ENCODE measurements around the gene ANKIB1.

Gene ANKIB1

DNA sequence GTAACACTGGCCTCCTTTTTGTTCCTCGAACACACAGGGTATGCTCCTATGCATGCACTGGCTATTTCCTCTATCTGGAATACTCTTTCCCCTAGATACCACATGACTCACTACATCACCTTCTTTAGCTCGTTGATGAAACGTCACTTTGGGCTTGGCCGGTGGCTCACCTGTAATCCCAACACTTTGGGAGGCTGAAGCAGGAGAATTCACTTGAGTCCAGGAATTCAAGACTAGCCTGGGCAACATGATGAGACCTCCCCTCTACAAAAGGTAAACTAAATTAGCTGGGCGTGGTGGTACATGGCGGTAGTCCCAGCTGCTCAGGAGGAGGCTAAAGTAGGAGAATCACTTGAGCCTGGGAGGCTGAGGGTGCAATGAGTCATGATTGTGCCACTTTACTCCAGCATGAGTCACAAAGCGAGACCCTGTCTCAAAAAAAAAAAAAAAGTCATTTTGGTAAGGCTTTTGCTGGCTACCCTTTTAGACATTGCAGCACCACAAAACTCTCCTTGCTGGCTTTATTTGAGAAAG lies 14.5 kb downstream of the ANKIB1 start:
- DNase-seq = no peak
- in situ Hi-C loops (cut with MboI; ENCODE audit: low pct_unique_long_range_greater_than_20kb, low sequenced_read_pairs) = no loop called here

- in situ Hi-C loops (cut with MboI; ENCODE audit: low pct_unique_long_range_greater_than_20kb, low sequenced_read_pairs) = no loop called here
- no peak for DNase-seq
These were observed 20.9 kb downstream of the ANKIB1 start for GRCh38 chr7:92266415-92267241.

DNA sequence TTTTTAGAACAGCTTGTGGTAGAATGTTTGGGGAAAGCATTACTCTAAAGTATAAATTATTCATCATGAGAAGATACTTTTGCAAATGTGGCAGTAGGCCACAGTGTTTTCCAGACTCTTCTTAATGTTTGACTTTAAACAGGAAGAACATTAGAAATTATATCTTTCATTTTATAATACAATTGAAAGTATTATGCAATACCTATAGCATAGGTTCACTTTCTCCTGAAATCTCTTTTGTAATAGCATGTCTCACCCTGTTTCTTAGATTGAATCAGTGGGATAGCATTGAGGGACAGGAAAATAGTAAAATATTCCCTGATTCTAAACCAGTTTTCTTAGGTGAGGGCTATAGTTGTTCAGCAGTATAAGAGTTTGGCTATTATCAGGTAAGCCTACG lies 23.1 kb downstream of the ANKIB1 start:
- DNase-seq = no peak
- in situ Hi-C loops (cut with MboI; ENCODE audit: low pct_unique_long_range_greater_than_20kb, low sequenced_read_pairs) = no loop called here

DNA sequence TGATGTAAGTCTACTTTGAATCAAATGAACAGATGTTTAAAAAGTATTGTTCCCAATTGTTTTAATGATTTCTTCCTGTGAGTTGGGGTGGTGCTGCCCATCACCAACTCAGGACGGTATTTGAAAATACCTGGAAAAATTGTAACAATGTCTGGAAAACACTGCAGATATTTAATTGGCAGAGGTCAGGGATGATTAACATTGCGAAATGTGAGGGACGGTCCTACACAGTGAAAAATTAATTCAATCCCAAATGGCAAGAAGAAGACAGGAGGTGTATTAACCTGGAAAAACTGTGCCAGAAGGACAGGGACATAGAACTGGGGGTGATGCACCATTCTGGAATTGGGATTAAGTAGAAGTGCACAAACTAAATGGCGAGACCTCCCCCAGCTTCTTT lies 29.6 kb downstream of the ANKIB1 start:
- in situ Hi-C loops (cut with MboI; ENCODE audit: low pct_unique_long_range_greater_than_20kb, low sequenced_read_pairs) = no loop called here
- no peak for DNase-seq

- DNase-seq = no peak
- in situ Hi-C loops (cut with MboI; ENCODE audit: low pct_unique_long_range_greater_than_20kb, low sequenced_read_pairs) = no loop called here
These were observed 30.7 kb downstream of the ANKIB1 start for GRCh38 chr7:92276460-92276864.

- DNase-seq = no peak
- in situ Hi-C loops (cut with MboI; ENCODE audit: low pct_unique_long_range_greater_than_20kb, low sequenced_read_pairs) = no loop called here
These were observed 33.7 kb downstream of the ANKIB1 start for GRCh38 chr7:92279396-92280031.

DNA sequence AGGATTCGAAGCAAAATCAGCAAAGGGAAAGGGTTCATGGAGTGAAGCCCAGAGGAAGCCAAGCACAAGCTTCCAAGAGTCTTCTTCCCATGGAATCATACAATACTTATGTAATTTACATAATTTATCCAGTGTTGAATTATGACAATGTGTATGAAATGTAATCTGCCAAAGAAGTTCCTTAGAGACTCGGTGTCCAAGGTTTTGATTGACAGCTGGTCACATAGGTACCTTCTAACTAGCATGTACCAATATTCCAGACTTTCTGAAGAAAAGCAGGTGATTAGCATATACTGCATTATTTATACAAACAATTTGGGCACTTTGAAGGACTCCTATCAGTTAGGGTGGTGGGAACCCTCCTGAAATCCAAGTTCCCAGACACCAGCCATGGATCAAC lies 35.3 kb downstream of the ANKIB1 start:
- DNase-seq = no peak

GRCh38 chr7:92282221-92282814 lies 36.5 kb downstream of the ANKIB1 start:
- in situ Hi-C loops (cut with MboI; ENCODE audit: low pct_unique_long_range_greater_than_20kb, low sequenced_read_pairs) = no loop called here
- DNase-seq = no peak

More for the DNA sequence above, 35.3 kb downstream of the ANKIB1 start:
- in situ Hi-C loops (cut with MboI; ENCODE audit: low pct_unique_long_range_greater_than_20kb, low sequenced_read_pairs) = no loop called here

DNA sequence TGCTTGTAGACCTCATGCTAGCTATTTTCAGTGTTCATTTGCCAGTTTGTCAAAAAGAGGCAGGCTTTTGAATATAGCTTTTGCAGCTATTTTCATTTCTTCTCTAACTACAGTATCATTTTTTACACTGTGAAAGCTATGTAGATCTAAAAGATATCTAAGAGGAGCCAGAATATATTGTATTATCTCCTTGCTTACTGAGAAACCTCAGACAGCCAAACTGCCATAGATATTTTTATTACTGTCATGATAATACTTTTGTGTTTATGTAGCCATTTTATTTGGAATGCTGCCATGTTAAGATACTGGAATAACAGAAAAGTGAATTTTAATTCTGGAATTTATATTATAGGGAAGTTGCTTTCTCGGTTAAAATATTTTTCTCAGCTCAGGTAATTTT lies 37.2 kb downstream of the ANKIB1 start:
- no peak for DNase-seq
- in situ Hi-C loops (cut with MboI; ENCODE audit: low pct_unique_long_range_greater_than_20kb, low sequenced_read_pairs) = no loop called here

DNA sequence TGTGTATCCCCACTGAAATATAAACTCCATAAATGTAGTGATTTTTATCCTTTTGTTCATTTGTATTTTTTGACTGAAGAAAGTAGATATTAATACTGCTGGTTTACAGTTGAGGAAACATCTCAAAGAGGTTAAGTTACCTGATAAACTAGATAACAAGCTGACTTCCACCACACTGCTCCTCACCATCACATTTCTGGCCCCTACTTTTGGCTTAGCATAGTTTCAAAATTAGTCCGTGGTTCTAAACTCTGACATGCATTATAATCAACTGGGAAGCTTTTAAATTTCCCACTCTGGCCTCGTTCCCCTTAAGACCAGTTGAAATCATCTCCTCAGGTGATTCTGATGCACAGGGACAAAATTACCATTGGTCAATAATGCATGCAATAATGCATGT lies 43.5 kb downstream of the ANKIB1 start:
- no peak for DNase-seq
- in situ Hi-C loops (cut with MboI; ENCODE audit: low pct_unique_long_range_greater_than_20kb, low sequenced_read_pairs) = no loop called here

- in situ Hi-C loops (cut with MboI; ENCODE audit: low pct_unique_long_range_greater_than_20kb, low sequenced_read_pairs) = no loop called here
- no peak for DNase-seq
These were observed 47.2 kb downstream of the ANKIB1 start for GRCh38 chr7:92292981-92293380.

DNA sequence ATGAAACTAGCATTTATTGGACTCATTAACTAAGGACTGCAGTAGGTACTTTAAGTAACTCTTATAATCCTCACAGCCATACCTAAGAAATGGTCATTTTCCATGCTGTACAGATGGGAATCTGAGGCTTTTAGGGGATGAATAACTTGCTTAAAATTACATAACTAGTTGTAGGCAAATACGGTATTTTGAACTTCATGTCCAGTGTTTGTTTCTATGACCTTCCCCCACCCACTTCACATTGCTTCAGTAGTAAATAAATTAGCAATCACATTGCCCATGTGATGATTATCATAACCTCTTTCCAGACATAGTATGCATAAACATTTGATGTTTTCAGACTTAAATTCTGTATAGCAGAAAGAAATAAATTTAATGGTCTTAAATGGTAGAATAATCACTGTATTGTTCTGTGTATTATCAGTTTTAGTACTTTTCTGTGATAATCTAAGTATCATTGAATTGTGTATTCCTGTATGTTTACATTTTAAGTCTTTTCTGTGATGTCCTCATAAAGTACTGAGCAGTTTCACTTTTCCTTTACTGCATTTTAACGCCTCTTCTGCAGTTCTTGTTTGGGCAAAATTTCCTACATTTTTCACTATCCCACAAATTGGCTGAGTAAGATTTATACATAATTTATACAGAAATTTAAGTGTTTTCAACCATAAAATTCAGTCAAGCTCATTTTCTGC lies 48.3 kb downstream of the ANKIB1 start:
- in situ Hi-C loops (cut with MboI; ENCODE audit: low pct_unique_long_range_greater_than_20kb, low sequenced_read_pairs) = no loop called here

DNA sequence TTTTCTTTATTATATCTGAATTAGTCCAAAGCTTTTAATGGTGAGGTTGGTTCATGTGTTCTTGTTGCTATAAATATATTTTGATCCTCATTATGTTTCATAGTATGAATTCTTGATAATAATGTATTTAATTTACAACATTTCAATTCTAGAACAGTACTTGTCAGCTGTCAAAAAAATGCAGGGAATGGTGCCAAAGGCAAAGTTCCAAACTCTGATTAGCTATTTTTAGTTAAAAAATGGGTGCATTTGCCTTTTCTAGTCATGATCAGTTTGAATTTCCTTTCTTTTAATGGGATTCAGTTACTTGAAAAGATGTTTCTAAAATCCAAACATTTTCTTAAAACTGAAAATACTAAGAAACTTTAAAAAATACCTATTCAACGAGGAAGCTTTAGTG lies 49.6 kb downstream of the ANKIB1 start:
- DNase-seq = no peak

More for the DNA sequence above, 48.3 kb downstream of the ANKIB1 start:
- DNase-seq = no peak

GRCh38 chr7:92296235-92296634 lies 50.5 kb downstream of the ANKIB1 start:
- in situ Hi-C loops (cut with MboI; ENCODE audit: low pct_unique_long_range_greater_than_20kb, low sequenced_read_pairs) = no loop called here
- no peak for DNase-seq

More for the DNA sequence above, 49.6 kb downstream of the ANKIB1 start:
- in situ Hi-C loops (cut with MboI; ENCODE audit: low pct_unique_long_range_greater_than_20kb, low sequenced_read_pairs) = no loop called here

GRCh38 chr7:92296880-92297445 lies 51.2 kb downstream of the ANKIB1 start:
- DNase-seq = no peak
- in situ Hi-C loops (cut with MboI; ENCODE audit: low pct_unique_long_range_greater_than_20kb, low sequenced_read_pairs) = no loop called here

DNA sequence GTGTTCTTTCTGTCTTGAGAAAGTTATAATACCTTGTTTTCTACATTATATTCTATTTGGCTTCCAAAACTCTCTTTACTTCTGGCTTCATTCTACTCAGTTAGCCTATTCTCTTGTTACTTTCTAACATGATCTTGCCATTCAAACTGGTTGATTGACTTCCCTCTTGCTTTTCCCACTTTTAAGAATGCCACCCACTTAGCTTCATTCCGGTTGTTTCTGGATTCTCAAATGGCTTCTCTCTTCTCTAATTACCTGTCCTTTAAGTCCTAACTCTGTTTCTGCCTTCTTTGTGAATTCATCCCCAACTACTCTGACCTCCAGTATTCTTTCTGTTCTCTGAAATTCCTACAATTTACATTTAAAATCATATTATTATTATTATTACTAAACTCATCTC lies 52.0 kb downstream of the ANKIB1 start:
- DNase-seq = no peak
- in situ Hi-C loops (cut with MboI; ENCODE audit: low pct_unique_long_range_greater_than_20kb, low sequenced_read_pairs) = no loop called here

- in situ Hi-C loops (cut with MboI; ENCODE audit: low pct_unique_long_range_greater_than_20kb, low sequenced_read_pairs) = no loop called here
- DNase-seq = no peak
These were observed 58.0 kb downstream of the ANKIB1 start for GRCh38 chr7:92303761-92304160.

GRCh38 chr7:92304406-92304893 lies 58.7 kb downstream of the ANKIB1 start:
- in situ Hi-C loops (cut with MboI; ENCODE audit: low pct_unique_long_range_greater_than_20kb, low sequenced_read_pairs) = no loop called here
- no peak for DNase-seq

GRCh38 chr7:92306153-92306552 lies 60.4 kb downstream of the ANKIB1 start:
- no peak for DNase-seq
- in situ Hi-C loops (cut with MboI; ENCODE audit: low pct_unique_long_range_greater_than_20kb, low sequenced_read_pairs) = no loop called here

Measured in KBM-7 (cell line).